Brain pericyte (primary cell): ENCODE data around the gene ECI2.
"Not testable (repeated sequence)": the region's sequence is repeated elsewhere in the genome, so short reads cannot be mapped to it uniquely, and the experiment has no call there.

Experiments
- DNase-seq: peaks from one replicate; pipeline ENCODE4 v3.0.0-alpha.2; 2012; ENCODE audit warnings: low read depth, low spot score

Gene ECI2

GRCh38 chr6:4102687-4103244, 32.6 kb downstream of the ECI2 start:
- DNase-seq: no peak

- DNase-seq: no peak
These were observed 34.1 kb downstream of the ECI2 start for GRCh38 chr6:4101298-4101697.

GRCh38 chr6:4100655-4101054, 34.7 kb downstream of the ECI2 start:
- DNase-seq: no peak

GRCh38 chr6:4093288-4093687, 42.1 kb downstream of the ECI2 start:
- no peak for DNase-seq

GRCh38 chr6:4091941-4092340, 43.4 kb downstream of the ECI2 start:
- DNase-seq: no peak

GRCh38 chr6:4090043-4090442, 45.3 kb downstream of the ECI2 start:
- not testable (repeated sequence) for DNase-seq

- DNase-seq: no peak
These were observed 46.7 kb downstream of the ECI2 start for GRCh38 chr6:4088704-4089103.

- no peak for DNase-seq
These were observed 50.1 kb downstream of the ECI2 start for GRCh38 chr6:4085332-4085700.

GRCh38 chr6:4084444-4085331, 50.7 kb downstream of the ECI2 start:
- DNase-seq: no peak

- DNase-seq: no peak
These were observed 56.5 kb downstream of the ECI2 start, which contains the start of gene FAM217A for GRCh38 chr6:4078691-4079471. TSS of gene FAM217A (minus strand) at chr6:4079137. CDS start at chr6:4077414, 1,723 bp downstream.

- DNase-seq: no peak
These were observed 60.7 kb downstream of the ECI2 start for GRCh38 chr6:4074478-4075235.

- no peak for DNase-seq
These were observed 64.0 kb downstream of the ECI2 start for GRCh38 chr6:4071330-4071729.

GRCh38 chr6:4069199-4069598, 66.2 kb downstream of the ECI2 start:
- no peak for DNase-seq

GRCh38 chr6:4067673-4068072, 67.7 kb downstream of the ECI2 start:
- no peak for DNase-seq

GRCh38 chr6:4066029-4066755, 69.2 kb downstream of the ECI2 start:
- no peak for DNase-seq
